Stimulated activated naive CD8-positive, alpha-beta T cell treated with anti-CD3 and anti-CD28 coated beads, Interleukin-15, amount 100 ng/mL, for 72 hours (primary cell): ENCODE results near the gene SORT1.

ENCODE experiments used
- ATAC-seq: fragments of 150-1000 bp; cut with Tn5 transposase; 2 replicates; pipeline ENCODE4 v1.10.0; 2021; ENCODE audit warnings: mild to moderate bottlenecking, moderate library complexity
- DNase-seq, 2 donors: peaks; one replicate each; pipeline ENCODE4 v3.0.0; 2021 to 2022
- H3K27ac Mint-ChIP-seq, 2 donors: one replicate each; pipeline ENCODE4 v1.8.0; 2022; ENCODE audit warnings: mild to moderate bottlenecking in 2 of 2, mixed read lengths in 2 of 2, moderate library complexity in 2 of 2
- H3K27me3 Mint-ChIP-seq: one replicate; pipeline ENCODE4 v1.8.0; 2022; ENCODE audit warnings: mixed read lengths
- H3K4me1 Mint-ChIP-seq: one replicate; pipeline ENCODE4 v1.8.0; 2022; ENCODE audit warnings: mild to moderate bottlenecking, mixed read lengths
- H3K4me3 Mint-ChIP-seq, 2 donors: one replicate each; pipeline ENCODE4 v1.8.0; 2022; ENCODE audit warnings: mild to moderate bottlenecking in 2 of 2, mixed read lengths in 2 of 2, moderate library complexity in 1 of 2
- H3K9me3 Mint-ChIP-seq, 2 donors: one replicate each; pipeline ENCODE4 v1.8.0; 2022; ENCODE audit warnings: mixed read lengths in 2 of 2

Gene SORT1

DNA sequence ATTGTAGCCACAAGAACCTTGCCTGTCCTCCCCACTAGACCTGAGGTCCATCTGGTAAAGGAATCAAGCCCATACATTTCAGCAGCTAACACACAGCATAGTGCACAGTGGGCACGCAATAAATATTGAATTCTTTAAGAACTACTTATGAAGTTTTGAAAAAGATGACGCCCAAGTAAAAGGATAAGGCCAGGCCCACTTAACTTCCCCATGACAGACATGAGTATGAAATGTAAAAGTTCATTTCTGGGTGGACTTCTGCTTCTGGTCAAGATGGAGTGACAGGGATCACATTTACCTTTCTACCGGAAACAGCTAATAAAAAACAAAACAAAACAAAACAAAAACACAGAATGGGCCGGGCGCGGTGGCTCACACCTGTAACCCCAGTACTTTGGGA, 25.4 kb downstream of the SORT1 start:
- no peak for DNase-seq
- Mint-ChIP-seq H3K27ac (no peak overlapping the region), H3K4me3 (no peak overlapping the region)

DNA sequence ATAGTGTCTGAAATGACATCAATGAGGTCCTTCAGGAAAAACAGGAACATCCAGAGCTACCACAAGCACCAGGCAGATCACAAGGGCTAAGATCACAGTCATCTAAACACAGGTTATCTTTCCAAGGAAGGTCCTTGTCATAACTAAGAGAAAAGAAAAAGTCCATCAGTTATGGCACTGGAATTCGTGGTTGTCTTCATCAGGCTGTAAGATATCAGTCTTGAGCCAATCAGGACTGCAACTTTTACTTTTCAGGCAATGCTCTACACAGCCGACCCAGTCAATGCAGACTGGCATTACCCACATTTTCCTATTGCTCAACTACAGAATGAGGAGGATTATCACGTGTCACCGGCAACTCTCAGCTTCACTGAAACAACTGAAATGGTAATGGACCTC, 26.4 kb downstream of the SORT1 start:
- Mint-ChIP-seq H3K9me3 (no peaks in the 10 kb centered on the region), H3K27ac (no peak overlapping the region), H3K4me1 (peaks cover 42% of the 10 kb centered on the region), H3K4me3 (peak overlapping the region in 1 of 2 donors; percentile 30), H3K27me3 (peaks cover 32% of the 10 kb centered on the region)
- ATAC-seq: peak; percentile 87
- peak in 1 of 2 donors; percentile 14 for DNase-seq

More for the DNA sequence above, 25.4 kb downstream of the SORT1 start:
- ATAC-seq: no peak
- H3K27me3 Mint-ChIP-seq: peaks cover 24% of the 10 kb centered on the region
- H3K4me1 Mint-ChIP-seq: peaks cover 42% of the 10 kb centered on the region
- H3K9me3 Mint-ChIP-seq: no peaks in the 10 kb centered on the region

DNA sequence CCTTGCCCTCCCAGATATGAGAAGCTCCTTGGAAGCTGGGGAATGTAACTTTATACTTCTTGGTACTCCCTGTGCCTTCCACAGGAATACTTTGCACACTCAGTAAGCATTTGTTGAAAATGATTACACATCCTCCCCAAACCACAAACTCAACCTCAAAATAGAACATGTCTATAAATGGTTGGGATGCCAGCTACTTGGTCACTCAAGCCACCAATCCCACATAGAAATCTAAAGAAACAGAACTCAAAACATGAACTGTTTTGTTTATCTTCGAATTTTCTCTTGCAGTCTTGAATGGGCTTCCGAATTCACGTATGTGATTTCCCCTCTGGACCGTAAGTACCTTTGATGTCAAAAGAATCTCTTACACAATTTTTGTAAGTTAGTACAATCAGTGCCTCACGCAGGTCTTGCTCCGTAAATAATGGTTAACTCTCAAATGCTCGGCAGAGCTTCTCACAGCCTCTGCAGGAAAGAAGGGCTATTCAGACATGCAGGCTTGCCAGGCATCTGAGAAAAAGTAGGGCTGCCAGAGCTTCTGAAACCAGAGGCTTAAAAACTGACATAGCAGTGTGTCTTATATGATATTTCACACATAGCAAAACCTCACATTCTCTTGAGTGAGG, 26.9 kb downstream of the SORT1 start:
- Mint-ChIP-seq H3K4me1 (peaks cover 40% of the 10 kb centered on the region), H3K27ac (no peak overlapping the region), H3K4me3 (peak overlapping the region in 1 of 2 donors; percentile 30), H3K9me3 (no peaks in the 10 kb centered on the region), H3K27me3 (peaks cover 32% of the 10 kb centered on the region)
- ATAC-seq (peak; percentile 50), DNase-seq (no peak)

DNA sequence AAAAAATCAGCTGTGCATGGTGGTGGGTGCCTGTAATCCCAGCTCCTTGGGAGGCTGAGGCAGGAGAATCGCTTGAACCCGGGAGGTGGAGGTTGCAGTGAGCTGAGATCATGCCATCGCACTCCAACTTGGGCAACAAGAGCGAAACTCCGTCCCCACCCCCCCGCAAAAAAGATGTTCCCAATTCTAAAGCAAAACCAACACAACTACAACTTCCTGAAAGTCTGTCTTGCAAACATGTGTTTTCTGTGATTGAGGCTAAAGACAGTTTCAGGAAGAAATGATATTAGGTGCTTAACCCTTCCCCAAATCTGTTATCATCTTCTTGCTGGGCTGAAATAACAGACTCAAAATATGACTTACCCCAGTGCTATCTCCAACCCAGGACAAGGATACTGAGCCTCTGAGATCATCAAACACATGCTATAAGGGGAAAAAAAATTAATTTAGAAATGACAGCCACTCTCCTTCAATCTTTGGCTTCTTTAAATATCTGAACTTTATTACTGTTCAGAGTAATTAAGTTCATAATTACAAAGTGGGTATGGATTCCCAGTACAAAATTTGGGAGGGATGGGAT, 28.5 kb downstream of the SORT1 start:
- H3K4me1 Mint-ChIP-seq: peaks cover 34% of the 10 kb centered on the region
- DNase-seq (no peak), ATAC-seq (no peak)
- H3K27me3 Mint-ChIP-seq: peaks cover 37% of the 10 kb centered on the region
- no peak overlapping the region for H3K4me3 Mint-ChIP-seq
- H3K27ac Mint-ChIP-seq: no peak overlapping the region
- no peaks in the 10 kb centered on the region for H3K9me3 Mint-ChIP-seq

DNA sequence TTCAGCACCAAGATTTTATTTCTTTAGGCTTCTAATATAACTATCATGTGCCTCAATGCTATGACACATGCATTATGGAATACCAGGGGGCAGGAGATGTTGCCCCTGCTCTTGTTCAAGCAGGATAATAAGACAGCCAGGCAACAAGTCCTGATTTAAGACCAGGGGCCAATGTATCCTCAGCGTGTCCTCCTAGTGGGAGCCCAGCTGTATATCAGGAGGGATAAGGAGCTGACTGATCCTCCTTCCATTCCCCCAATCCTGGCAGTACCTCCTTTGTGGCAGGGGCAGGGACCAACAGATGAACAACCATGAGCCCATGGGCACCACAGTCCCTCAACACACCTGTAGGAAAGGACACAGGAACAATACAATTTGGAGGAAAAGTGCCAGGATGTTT, 29.3 kb downstream of the SORT1 start:
- H3K4me1 Mint-ChIP-seq: peaks cover 33% of the 10 kb centered on the region
- H3K27ac Mint-ChIP-seq: peak overlapping the region in 1 of 2 donors; percentile 34
- ATAC-seq (no peak), DNase-seq (no peak)
- H3K4me3 Mint-ChIP-seq: no peak overlapping the region
- peaks cover 44% of the 10 kb centered on the region for H3K27me3 Mint-ChIP-seq
- H3K9me3 Mint-ChIP-seq: no peaks in the 10 kb centered on the region

DNA sequence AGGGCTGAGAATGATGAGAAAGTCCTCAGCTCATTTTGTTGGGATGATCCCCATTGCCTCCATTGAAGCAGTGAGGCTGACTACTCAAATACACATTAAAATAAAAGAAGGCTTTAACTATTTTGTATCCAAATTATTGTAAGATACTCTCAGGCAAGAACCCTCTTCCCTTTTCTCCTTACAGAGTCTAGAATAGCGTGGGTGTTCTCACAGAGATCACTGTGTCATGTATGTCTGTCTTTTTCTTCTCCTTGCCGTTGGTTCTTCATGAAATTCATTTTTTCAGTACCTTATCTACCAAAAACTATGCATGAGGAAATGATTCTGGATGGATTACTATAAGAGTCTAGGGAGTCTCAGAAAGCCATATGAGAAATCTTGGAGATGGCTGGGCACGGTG, 30.1 kb downstream of the SORT1 start:
- Mint-ChIP-seq H3K4me3 (no peak overlapping the region), H3K9me3 (no peaks in the 10 kb centered on the region), H3K27ac (no peak overlapping the region), H3K27me3 (peaks cover 44% of the 10 kb centered on the region), H3K4me1 (peaks cover 26% of the 10 kb centered on the region)
- no peak for ATAC-seq
- no peak for DNase-seq

DNA sequence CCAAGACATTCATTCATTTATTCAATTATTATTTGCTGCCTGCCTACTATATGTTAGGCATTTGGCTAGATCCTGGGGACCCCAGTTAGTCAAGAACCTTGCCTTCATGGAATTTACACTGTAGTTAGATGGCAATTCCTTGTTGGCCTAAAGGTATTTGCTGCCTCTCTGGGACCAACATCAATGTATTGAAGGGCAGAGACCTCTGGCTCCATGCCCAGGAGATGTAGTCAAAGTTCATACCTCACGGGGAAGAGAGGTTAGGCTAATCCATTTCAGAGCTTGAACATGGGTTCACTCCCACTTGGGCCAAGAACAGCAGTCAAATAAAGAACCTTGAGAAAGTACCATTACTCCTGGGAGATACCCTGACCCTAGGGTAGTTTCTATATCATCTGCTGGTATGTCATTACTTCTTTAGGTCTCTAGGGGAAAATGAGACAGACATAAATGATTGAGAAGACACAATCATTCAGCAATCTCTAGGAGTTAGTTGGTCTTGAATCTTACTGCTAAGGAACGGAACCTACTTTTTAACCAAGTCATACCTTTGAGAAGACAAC, 32.0 kb downstream of the SORT1 start:
- H3K27me3 Mint-ChIP-seq: peaks cover 37% of the 10 kb centered on the region
- H3K4me3 Mint-ChIP-seq: no peak overlapping the region
- H3K9me3 Mint-ChIP-seq: no peaks in the 10 kb centered on the region
- H3K4me1 Mint-ChIP-seq: peaks cover 14% of the 10 kb centered on the region
- DNase-seq (no peak), ATAC-seq (no peak)
- no peak overlapping the region for H3K27ac Mint-ChIP-seq

DNA sequence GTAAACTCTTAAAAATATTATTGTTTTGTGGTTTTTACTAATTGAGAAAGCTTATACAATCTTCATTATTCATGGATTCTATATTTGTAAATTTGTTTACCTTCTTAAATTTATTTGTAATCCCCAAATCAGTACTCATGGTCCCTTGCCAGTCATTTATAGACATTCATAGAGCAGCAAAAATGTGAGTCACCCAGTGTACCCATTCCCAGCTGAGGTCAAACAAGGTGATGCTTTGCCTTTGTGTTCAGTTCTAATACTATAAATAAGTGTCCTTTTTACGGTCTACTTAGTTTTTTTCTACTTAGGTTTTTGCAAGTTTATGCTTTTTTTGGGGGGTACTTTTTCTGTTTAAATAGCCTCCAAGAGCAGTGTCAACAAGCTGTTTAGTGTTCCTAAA, 36.1 kb downstream of the SORT1 start:
- ATAC-seq (no peak), DNase-seq (no peak)
- no peaks in the 10 kb centered on the region for H3K9me3 Mint-ChIP-seq
- H3K27me3 Mint-ChIP-seq: peaks cover 14% of the 10 kb centered on the region
- no peak overlapping the region for H3K4me3 Mint-ChIP-seq
- no peak overlapping the region for H3K27ac Mint-ChIP-seq
- no peaks in the 10 kb centered on the region for H3K4me1 Mint-ChIP-seq

DNA sequence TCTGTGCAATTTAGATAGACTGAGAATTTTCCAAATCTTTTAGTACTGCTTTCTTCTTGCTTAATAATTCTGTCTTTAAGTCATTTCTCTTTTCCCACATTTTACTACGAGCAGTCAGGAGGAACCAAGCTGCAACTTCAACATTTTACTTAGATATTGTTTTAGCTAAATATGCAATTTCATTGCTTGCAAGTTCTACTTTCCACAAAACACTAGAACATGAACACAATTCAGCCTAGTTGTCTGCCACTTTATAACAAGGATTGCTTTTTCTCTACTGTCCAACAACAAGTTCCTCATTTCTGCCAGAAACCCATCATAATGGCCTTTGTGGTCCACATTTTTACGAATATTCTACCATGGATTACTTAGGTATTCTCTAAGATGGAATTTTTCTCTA, 36.6 kb downstream of the SORT1 start:
- H3K27me3 Mint-ChIP-seq: peaks cover 12% of the 10 kb centered on the region
- no peak for ATAC-seq
- no peaks in the 10 kb centered on the region for H3K4me1 Mint-ChIP-seq
- H3K9me3 Mint-ChIP-seq: no peaks in the 10 kb centered on the region
- H3K27ac Mint-ChIP-seq: no peak overlapping the region
- no peak overlapping the region for H3K4me3 Mint-ChIP-seq
- no peak for DNase-seq

DNA sequence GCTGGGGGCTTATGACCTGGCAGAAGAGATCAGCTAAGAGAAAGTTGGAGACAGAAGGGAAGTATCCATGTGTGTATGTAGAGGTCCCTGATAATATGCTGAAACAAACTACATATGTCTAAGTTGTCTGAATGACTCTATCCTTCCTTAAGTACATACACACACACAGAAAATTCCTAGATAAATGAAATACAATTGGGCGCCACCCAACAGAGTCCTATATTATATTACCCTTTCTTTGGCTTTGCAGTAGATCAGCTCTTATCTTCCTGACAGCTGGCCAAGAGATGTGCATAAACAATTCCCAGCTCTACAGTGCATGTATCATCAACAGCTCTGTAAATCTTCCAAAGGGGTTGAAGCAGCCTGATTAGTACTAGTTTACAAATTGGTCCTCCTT, 40.1 kb downstream of the SORT1 start:
- Mint-ChIP-seq H3K27me3 (no peaks in the 10 kb centered on the region), H3K27ac (no peak overlapping the region), H3K9me3 (no peaks in the 10 kb centered on the region), H3K4me3 (no peak overlapping the region), H3K4me1 (no peaks in the 10 kb centered on the region)
- no peak for DNase-seq
- no peak for ATAC-seq

DNA sequence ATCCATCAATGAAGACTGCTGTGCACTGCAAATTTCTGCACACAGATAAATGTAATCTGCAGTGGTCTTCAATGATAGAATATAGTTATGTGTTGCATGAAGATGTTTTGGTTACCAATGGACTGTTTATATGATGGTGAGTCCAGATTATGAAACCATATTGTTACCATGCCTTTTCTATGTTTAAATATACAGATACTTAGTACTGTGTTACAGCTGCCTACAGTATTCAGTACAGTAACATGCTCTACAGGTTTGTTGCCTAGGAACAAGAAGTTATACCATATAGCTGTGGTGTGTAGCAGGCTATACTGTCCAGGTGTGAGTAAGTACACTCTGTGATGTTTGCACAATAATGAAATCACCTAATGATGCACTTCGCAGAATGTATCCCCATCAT, 40.8 kb downstream of the SORT1 start:
- no peak for DNase-seq
- Mint-ChIP-seq H3K27me3 (no peaks in the 10 kb centered on the region), H3K4me3 (no peak overlapping the region), H3K27ac (no peak overlapping the region), H3K9me3 (no peaks in the 10 kb centered on the region), H3K4me1 (no peaks in the 10 kb centered on the region)
- no peak for ATAC-seq

DNA sequence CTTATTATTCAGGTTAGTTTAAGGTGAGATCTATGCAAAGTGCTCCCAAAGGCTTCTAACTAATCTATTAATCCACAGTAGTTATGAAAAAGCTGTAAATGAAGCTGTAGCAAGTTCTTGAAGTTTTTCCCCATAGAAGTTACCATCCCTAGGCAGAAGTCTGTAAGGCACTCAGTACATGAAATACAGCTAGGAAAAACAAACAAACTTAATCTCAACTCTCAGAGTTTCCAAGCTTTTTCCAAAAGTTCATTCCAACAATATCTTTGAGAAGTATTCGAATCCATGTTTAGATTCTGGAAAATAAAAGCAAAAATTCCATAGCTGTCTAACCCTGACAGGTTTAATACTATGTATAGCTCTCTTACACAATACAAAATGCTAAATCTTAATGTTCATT, 41.2 kb downstream of the SORT1 start:
- no peak for ATAC-seq
- Mint-ChIP-seq H3K4me3 (no peak overlapping the region), H3K9me3 (no peaks in the 10 kb centered on the region), H3K27ac (no peak overlapping the region), H3K27me3 (no peaks in the 10 kb centered on the region), H3K4me1 (no peaks in the 10 kb centered on the region)
- no peak for DNase-seq

DNA sequence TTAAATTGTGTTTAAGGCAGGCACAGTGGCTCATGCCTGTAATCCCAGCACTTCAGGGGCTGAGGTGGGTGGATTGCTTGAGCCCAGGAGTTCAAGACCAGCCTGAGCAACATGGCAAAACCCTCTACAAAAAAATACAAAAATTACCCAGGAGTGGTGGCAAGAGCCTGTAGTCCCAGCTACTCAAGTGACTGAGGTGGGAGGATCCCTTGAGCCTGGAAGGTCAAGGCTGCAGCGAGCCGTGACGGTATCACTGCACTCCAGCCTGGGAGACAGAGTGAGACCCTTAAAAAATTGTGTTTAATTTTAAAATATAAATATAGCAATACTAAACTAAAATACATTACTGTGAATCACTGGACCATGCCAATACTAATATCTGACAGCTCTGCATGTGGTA, 42.8 kb downstream of the SORT1 start:
- DNase-seq (no peak), ATAC-seq (no peak)
- no peaks in the 10 kb centered on the region for H3K4me1 Mint-ChIP-seq
- no peaks in the 10 kb centered on the region for H3K9me3 Mint-ChIP-seq
- no peaks in the 10 kb centered on the region for H3K27me3 Mint-ChIP-seq
- H3K4me3 Mint-ChIP-seq: no peak overlapping the region
- H3K27ac Mint-ChIP-seq: no peak overlapping the region

DNA sequence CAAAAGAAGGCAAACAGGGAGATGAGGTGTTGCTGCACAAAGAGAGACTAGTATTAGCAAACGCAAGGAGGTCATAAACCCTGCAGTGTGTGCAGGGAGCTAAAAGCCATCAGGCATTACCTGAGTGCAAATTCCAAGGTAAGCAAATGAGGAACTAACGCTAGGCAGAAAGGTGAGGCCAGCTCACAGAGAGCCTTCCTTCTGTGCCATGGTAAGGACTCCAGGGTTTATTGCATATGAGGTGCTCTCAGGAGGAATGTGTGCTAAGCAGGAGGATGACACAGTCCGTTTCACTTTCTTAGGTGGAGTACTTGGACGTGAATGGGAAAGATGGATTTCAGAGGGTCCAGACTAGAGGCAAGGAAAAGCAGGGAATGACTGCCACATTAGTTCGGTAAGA, 46.3 kb downstream of the SORT1 start:
- no peaks in the 10 kb centered on the region for H3K4me1 Mint-ChIP-seq
- H3K4me3 Mint-ChIP-seq: no peak overlapping the region
- no peak for DNase-seq
- H3K27ac Mint-ChIP-seq: no peak overlapping the region
- H3K27me3 Mint-ChIP-seq: no peaks in the 10 kb centered on the region
- H3K9me3 Mint-ChIP-seq: no peaks in the 10 kb centered on the region
- no peak for ATAC-seq

DNA sequence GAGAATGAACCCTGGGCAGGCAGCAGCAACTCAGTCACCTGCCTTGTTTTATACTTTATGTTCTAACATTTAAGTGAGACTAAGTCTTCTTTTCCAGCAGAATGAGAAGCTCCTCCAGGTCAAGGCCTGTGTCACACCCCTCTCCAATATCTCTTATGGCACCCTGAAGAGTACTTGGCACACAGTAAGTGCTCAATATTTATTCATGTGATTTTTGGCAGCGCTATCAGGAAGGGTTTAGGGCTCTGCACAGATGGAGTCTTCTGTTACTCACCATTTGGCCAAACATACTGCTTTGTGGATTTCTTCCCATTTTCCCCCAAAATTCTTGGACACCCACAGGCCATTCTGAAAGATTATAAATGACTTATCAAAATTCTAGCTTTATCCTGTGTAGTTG, 47.1 kb downstream of the SORT1 start:
- H3K9me3 Mint-ChIP-seq: no peaks in the 10 kb centered on the region
- H3K4me3 Mint-ChIP-seq: no peak overlapping the region
- DNase-seq: no peak

DNA sequence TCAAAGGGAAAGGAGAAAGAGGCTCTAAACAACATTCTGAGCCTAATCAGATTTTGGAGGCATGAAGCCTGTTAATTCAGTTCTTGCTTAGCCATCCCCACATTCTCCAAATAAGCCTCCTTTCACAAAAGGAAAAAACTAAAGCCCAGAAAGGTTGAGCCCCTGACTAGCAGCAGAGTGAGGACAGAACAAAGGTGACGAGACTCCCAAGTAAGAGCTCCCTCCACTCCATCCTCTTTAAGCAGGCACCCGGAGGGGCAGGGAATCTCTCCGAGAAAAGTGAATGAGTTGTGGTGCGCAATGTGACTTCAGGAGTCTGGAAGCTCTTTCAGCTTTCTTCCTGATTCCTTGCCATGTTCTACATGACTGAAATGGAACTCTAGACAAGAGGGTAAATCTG, 47.5 kb downstream of the SORT1 start:
- Mint-ChIP-seq H3K27me3 (no peaks in the 10 kb centered on the region), H3K4me3 (no peak overlapping the region), H3K27ac (no peak overlapping the region), H3K4me1 (no peaks in the 10 kb centered on the region), H3K9me3 (no peaks in the 10 kb centered on the region)
- no peak for ATAC-seq
- DNase-seq: no peak

More for the DNA sequence above, 47.1 kb downstream of the SORT1 start:
- H3K27me3 Mint-ChIP-seq: no peaks in the 10 kb centered on the region
- H3K4me1 Mint-ChIP-seq: no peaks in the 10 kb centered on the region
- no peak for ATAC-seq
- no peak overlapping the region for H3K27ac Mint-ChIP-seq

DNA sequence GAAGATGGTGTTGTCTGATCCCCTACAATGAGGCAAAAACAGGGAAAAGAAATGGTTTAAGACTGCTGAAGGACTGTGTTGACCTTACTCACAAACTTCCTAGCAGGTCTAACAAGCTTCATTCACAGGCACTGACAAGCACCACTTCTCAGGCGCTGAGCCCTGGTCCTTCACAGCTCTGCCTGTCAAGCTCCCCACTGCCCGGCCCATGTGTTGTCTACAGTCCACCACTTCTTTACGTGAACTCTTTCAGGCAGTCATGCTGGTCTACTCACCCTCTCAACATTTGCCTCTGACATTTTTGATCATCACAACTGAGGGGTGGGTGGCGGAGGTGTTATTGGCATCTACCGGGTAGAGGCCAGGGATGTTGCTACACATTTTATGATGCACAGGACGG, 50.2 kb downstream of the SORT1 start:
- no peak for DNase-seq
- H3K27ac Mint-ChIP-seq: no peak overlapping the region
- no peaks in the 10 kb centered on the region for H3K9me3 Mint-ChIP-seq
- no peaks in the 10 kb centered on the region for H3K4me1 Mint-ChIP-seq
- no peak for ATAC-seq
- H3K4me3 Mint-ChIP-seq: no peak overlapping the region
- H3K27me3 Mint-ChIP-seq: peaks cover 6% of the 10 kb centered on the region
